Lung (tissue), 12 donors: ENCODE measurements around the gene NAALAD2. TPM values are rescaled to one million over a fixed set of nuclear protein-coding genes. Genes with fewer than 3 reads are reported as not detected.

Source experiments
- ATAC-seq: fragments of 200-7000 bp; cut with Tn5 transposase; one replicate; pipeline ENCODE4 v1.9.1; 2020; ENCODE audit warnings: moderate number of reproducible peaks; ENCODE audit not compliant: insufficient read depth, low FRiP score
- DNase-seq, 3 donors: peaks; one replicate each; pipeline ENCODE4 v3.0.0-alpha.2; 2013 to 2017
- H3K27ac ChIP-seq, 2 donors: one replicate each; pipeline ENCODE4 v1.5.1; 2013; ENCODE audit warnings: mild to moderate bottlenecking in 2 of 2, moderate library complexity in 2 of 2, control low read depth in 1 of 2, inconsistent platforms in 1 of 2, low read depth in 1 of 2, low read length in 1 of 2
- H3K27me3 ChIP-seq, 3 donors: one replicate each; pipeline ENCODE4 v1.5.1; 2013; ENCODE audit warnings: low read length in 2 of 3; ENCODE audit not compliant: control insufficient read depth in 3 of 3, insufficient read depth in 3 of 3
- H3K36me3 ChIP-seq, 4 donors: one replicate each; pipeline ENCODE4 v1.5.1; 2013; ENCODE audit warnings: low read length in 4 of 4, mild to moderate bottlenecking in 1 of 4, moderate library complexity in 1 of 4; ENCODE audit not compliant: control insufficient read depth in 4 of 4, insufficient read depth in 4 of 4
- H3K4me1 ChIP-seq, 5 donors: one replicate each; pipeline ENCODE4 v1.5.1; 2013; ENCODE audit warnings: low read length in 5 of 5, mild to moderate bottlenecking in 2 of 5, moderate library complexity in 1 of 5; ENCODE audit not compliant: control insufficient read depth in 5 of 5, insufficient read depth in 5 of 5
- H3K4me3 ChIP-seq: one replicate; pipeline ENCODE4 v1.5.1; 2013; ENCODE audit warnings: mild to moderate bottlenecking, control low read depth, moderate library complexity
- H3K9ac ChIP-seq, 2 donors: one replicate each; pipeline ENCODE4 v1.5.1; 2013; ENCODE audit warnings: low read length in 2 of 2, control low read depth in 1 of 2; ENCODE audit not compliant: insufficient read depth in 1 of 2
- H3K9me3 ChIP-seq, 4 donors: one replicate each; pipeline ENCODE4 v1.5.1; 2013; ENCODE audit warnings: low read length in 3 of 4, mild to moderate bottlenecking in 1 of 4, moderate library complexity in 1 of 4; ENCODE audit not compliant: control insufficient read depth in 4 of 4, insufficient read depth in 3 of 4
- WGBS, 2 donors: extraction: QIAGEN DNeasy Blood & Tissue Kit; methylation state at CpG; one replicate each; pipeline ENCODE4 v1.1.7; 2013; 5-methylcytosine and 5-hydroxymethylcytosine counted together
- polyA plus RNA-seq, 2 donors: library from polyadenylated mRNA; stranded (reverse); fragments of 200-250 nt; gene quantifications; one replicate each; pipeline ENCODE4 v1.2.1, GENCODE V29; 2013
- total RNA-seq, 2 donors: library from RNA; depleted of rRNA in 1 of 2; stranded (reverse); fragments of >200 nt in 1 of 2; gene quantifications; one replicate each; pipeline ENCODE4 v1.2.1, GENCODE V29; 2014 to 2021
- TF ChIP-seq, protein P1 (sequence below): IDR thresholded peaks from 2 replicates; pipeline ENCODE4 v1.5.1; 2012; ENCODE audit warnings: mild to moderate bottlenecking; ENCODE audit errors: control extremely low read depth, extremely low read depth
- donor health status: control.
- donor health status: control.
- donor health status: Bipolar disorder and iron deficiency.
- donor health status: healthy.
- donor health status: DM: yes; HTN: yes; CAD: no.

Gene NAALAD2
- total and polyA plus RNA-seq, 4 donors: 0.14 to 32.0 (median 0.68) TPM

GRCh38 chr11:90197377-90197776 lies 62.9 kb downstream of the NAALAD2 start:
- H3K27me3 ChIP-seq: no peaks in the 10 kb centered on the region
- 69 to 86% methylated on average over 1 of the region's 1 CpG for WGBS, 2 donors
- DNase-seq: peak in 2 of 3 donors; percentile 16 to 51
- peak; percentile 77 for ATAC-seq
- H3K9ac ChIP-seq: no peak overlapping the region
- peaks cover 0 to 3% (median 0%) of the 10 kb centered on the region in 5 donors for H3K4me1 ChIP-seq
- TF ChIP-seq, protein P1, sequence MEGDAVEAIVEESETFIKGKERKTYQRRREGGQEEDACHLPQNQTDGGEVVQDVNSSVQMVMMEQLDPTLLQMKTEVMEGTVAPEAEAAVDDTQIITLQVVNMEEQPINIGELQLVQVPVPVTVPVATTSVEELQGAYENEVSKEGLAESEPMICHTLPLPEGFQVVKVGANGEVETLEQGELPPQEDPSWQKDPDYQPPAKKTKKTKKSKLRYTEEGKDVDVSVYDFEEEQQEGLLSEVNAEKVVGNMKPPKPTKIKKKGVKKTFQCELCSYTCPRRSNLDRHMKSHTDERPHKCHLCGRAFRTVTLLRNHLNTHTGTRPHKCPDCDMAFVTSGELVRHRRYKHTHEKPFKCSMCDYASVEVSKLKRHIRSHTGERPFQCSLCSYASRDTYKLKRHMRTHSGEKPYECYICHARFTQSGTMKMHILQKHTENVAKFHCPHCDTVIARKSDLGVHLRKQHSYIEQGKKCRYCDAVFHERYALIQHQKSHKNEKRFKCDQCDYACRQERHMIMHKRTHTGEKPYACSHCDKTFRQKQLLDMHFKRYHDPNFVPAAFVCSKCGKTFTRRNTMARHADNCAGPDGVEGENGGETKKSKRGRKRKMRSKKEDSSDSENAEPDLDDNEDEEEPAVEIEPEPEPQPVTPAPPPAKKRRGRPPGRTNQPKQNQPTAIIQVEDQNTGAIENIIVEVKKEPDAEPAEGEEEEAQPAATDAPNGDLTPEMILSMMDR: no peak
- no peak overlapping the region for H3K27ac ChIP-seq
- H3K9me3 ChIP-seq: no peaks in the 10 kb centered on the region
- H3K36me3 ChIP-seq: peaks cover 0 to 9% (median 5%) of the 10 kb centered on the region in 4 donors
- no peak overlapping the region for H3K4me3 ChIP-seq

DNA sequence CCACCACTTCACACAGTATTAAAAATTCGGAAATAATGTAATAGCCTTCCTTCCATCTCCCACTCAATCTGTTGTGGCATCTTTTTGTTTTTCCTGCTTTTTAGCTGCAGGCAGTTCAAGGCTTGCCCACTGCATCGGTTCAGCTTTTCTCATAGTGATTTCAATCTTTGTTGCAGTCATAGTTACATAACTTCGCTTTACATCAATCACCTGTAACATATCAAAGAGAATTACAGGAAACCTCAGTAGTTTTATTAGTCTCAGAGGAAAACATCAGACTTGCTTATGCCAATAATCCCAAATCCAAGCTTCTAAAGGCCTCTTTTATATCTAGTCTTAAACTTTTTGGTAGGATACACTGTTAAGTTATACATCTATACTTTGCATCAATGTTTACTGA lies 67.9 kb downstream of the NAALAD2 start:
- no peak for ATAC-seq
- WGBS, 2 donors: 71 to 73% methylated on average over 3 of the region's 3 CpGs

GRCh38 chr11:90204407-90204806 lies 69.9 kb downstream of the NAALAD2 start:
- H3K27me3 ChIP-seq: no peaks in the 10 kb centered on the region
- H3K4me1 ChIP-seq: peaks cover 0 to 2% (median 0%) of the 10 kb centered on the region in 5 donors
- DNase-seq (no peak), ATAC-seq (no peak)
- H3K4me3 ChIP-seq: no peak overlapping the region
- H3K36me3 ChIP-seq: peaks cover 3 to 16% (median 7%) of the 10 kb centered on the region in 4 donors
- no peak overlapping the region for H3K27ac ChIP-seq
- TF ChIP-seq, protein P1: no peak
- WGBS, 2 donors: 93 to 97% methylated on average over 13 of the region's 13 CpGs
- H3K9me3 ChIP-seq: no peaks in the 10 kb centered on the region
- no peak overlapping the region for H3K9ac ChIP-seq

More for the DNA sequence above, 67.9 kb downstream of the NAALAD2 start:
- Histone ChIP-seq H3K27ac (no peak overlapping the region), H3K36me3 (peaks cover 3 to 18% (median 6%) of the 10 kb centered on the region in 4 donors), H3K4me3 (no peak overlapping the region), H3K4me1 (peaks cover 0 to 3% (median 0%) of the 10 kb centered on the region in 5 donors), H3K9ac (no peak overlapping the region), H3K27me3 (no peaks in the 10 kb centered on the region), H3K9me3 (no peaks in the 10 kb centered on the region)
- TF ChIP-seq, protein P1: no peak
- DNase-seq: no peak
